Activated naive CD8-positive, alpha-beta T cell treated with anti-CD3 and anti-CD28 coated beads for 36 hours (primary cell): Measurements from ENCODE around the gene UBE2E2. TPM values are rescaled to one million over a fixed set of nuclear protein-coding genes. Genes with fewer than 3 reads are reported as not detected.

Source experiments
- DNase-seq: peaks from one replicate; pipeline ENCODE4 v3.0.0; 2021
- H3K27ac Mint-ChIP-seq: one replicate; pipeline ENCODE4 v1.8.0; 2022; ENCODE audit warnings: mild to moderate bottlenecking, moderate library complexity, mixed read lengths
- H3K27me3 Mint-ChIP-seq: one replicate; pipeline ENCODE4 v1.8.0; 2022; ENCODE audit warnings: mild to moderate bottlenecking, mixed read lengths
- H3K36me3 Mint-ChIP-seq: one replicate; pipeline ENCODE4 v1.8.0; 2021; ENCODE audit warnings: mild to moderate bottlenecking, mixed read lengths
- H3K4me1 Mint-ChIP-seq: one replicate; pipeline ENCODE4 v1.8.0; 2021; ENCODE audit warnings: mixed read lengths
- H3K4me3 Mint-ChIP-seq: one replicate; pipeline ENCODE4 v1.8.0; 2022; ENCODE audit warnings: mild to moderate bottlenecking, moderate library complexity, mixed read lengths
- H3K9me3 Mint-ChIP-seq: one replicate; pipeline ENCODE4 v1.8.0; 2022; ENCODE audit warnings: mixed read lengths
- total RNA-seq, 2 experiments: library from RNA; stranded (reverse); gene quantifications; one replicate each; pipeline ENCODE4 v1.2.3, GENCODE V29; 2021

Gene UBE2E2
- total RNA-seq, 2 experiments from 2014 or later: 13.2 to 18.1 TPM

- Mint-ChIP-seq H3K36me3 (peaks cover 20% of the 10 kb centered on the region), H3K27ac (peak overlapping the region; percentile 52), H3K4me1 (peaks cover 38% of the 10 kb centered on the region), H3K9me3 (no peaks in the 10 kb centered on the region), H3K27me3 (no peaks in the 10 kb centered on the region), H3K4me3 (no peak overlapping the region)
- DNase-seq: no peak
Measured at GRCh38 chr3:23209747-23210487, 6.8 kb downstream of the UBE2E2 start.

- H3K4me3 Mint-ChIP-seq: no peak overlapping the region
- no peak for DNase-seq
Measured at GRCh38 chr3:23213813-23214212, 10.7 kb downstream of the UBE2E2 start.

GRCh38 chr3:23217872-23218554, 14.9 kb downstream of the UBE2E2 start:
- DNase-seq: no peak
- Mint-ChIP-seq H3K9me3 (peaks cover 8% of the 10 kb centered on the region), H3K4me3 (no peak overlapping the region), H3K36me3 (peaks cover 24% of the 10 kb centered on the region), H3K27me3 (no peaks in the 10 kb centered on the region), H3K4me1 (peaks cover 33% of the 10 kb centered on the region), H3K27ac (no peak overlapping the region)

More at GRCh38 chr3:23213813-23214212, 10.7 kb downstream of the UBE2E2 start:
- H3K27me3 Mint-ChIP-seq: no peaks in the 10 kb centered on the region
- H3K36me3 Mint-ChIP-seq: peaks cover 25% of the 10 kb centered on the region
- no peaks in the 10 kb centered on the region for H3K9me3 Mint-ChIP-seq
- H3K4me1 Mint-ChIP-seq: peaks cover 30% of the 10 kb centered on the region
- no peak overlapping the region for H3K27ac Mint-ChIP-seq

- no peaks in the 10 kb centered on the region for H3K27me3 Mint-ChIP-seq
- H3K9me3 Mint-ChIP-seq: peaks cover 10% of the 10 kb centered on the region
- no peak for DNase-seq
- peaks cover 33% of the 10 kb centered on the region for H3K4me1 Mint-ChIP-seq
- no peak overlapping the region for H3K4me3 Mint-ChIP-seq
- H3K36me3 Mint-ChIP-seq: peaks cover 26% of the 10 kb centered on the region
- H3K27ac Mint-ChIP-seq: no peak overlapping the region
Measured at GRCh38 chr3:23219117-23219516, 16.0 kb downstream of the UBE2E2 start.

GRCh38 chr3:23219552-23219951, 16.4 kb downstream of the UBE2E2 start:
- Mint-ChIP-seq H3K4me3 (no peak overlapping the region), H3K9me3 (peaks cover 11% of the 10 kb centered on the region), H3K27ac (no peak overlapping the region), H3K27me3 (no peaks in the 10 kb centered on the region), H3K36me3 (peaks cover 30% of the 10 kb centered on the region), H3K4me1 (peaks cover 32% of the 10 kb centered on the region)
- no peak for DNase-seq

GRCh38 chr3:23221136-23221535, 18.0 kb downstream of the UBE2E2 start:
- Mint-ChIP-seq H3K9me3 (peaks cover 15% of the 10 kb centered on the region), H3K27me3 (no peaks in the 10 kb centered on the region), H3K36me3 (peaks cover 35% of the 10 kb centered on the region), H3K27ac (no peak overlapping the region), H3K4me1 (peaks cover 29% of the 10 kb centered on the region), H3K4me3 (no peak overlapping the region)
- no peak for DNase-seq

GRCh38 chr3:23232016-23232415, 28.9 kb downstream of the UBE2E2 start:
- Mint-ChIP-seq H3K27me3 (no peaks in the 10 kb centered on the region), H3K36me3 (no peaks in the 10 kb centered on the region), H3K4me1 (peaks cover 26% of the 10 kb centered on the region), H3K27ac (no peak overlapping the region), H3K9me3 (no peaks in the 10 kb centered on the region), H3K4me3 (no peak overlapping the region)
- no peak for DNase-seq

GRCh38 chr3:23232854-23233253, 29.7 kb downstream of the UBE2E2 start:
- Mint-ChIP-seq H3K27me3 (no peaks in the 10 kb centered on the region), H3K9me3 (no peaks in the 10 kb centered on the region), H3K27ac (no peak overlapping the region), H3K4me3 (no peak overlapping the region), H3K4me1 (peaks cover 24% of the 10 kb centered on the region), H3K36me3 (no peaks in the 10 kb centered on the region)
- no peak for DNase-seq

- no peak overlapping the region for H3K27ac Mint-ChIP-seq
- no peak overlapping the region for H3K4me3 Mint-ChIP-seq
- H3K27me3 Mint-ChIP-seq: no peaks in the 10 kb centered on the region
- no peaks in the 10 kb centered on the region for H3K9me3 Mint-ChIP-seq
- peaks cover 28% of the 10 kb centered on the region for H3K4me1 Mint-ChIP-seq
- H3K36me3 Mint-ChIP-seq: no peaks in the 10 kb centered on the region
- DNase-seq: no peak
Measured at GRCh38 chr3:23235264-23235663, 32.1 kb downstream of the UBE2E2 start.

- Mint-ChIP-seq H3K9me3 (no peaks in the 10 kb centered on the region), H3K4me1 (peaks cover 33% of the 10 kb centered on the region), H3K4me3 (no peak overlapping the region), H3K36me3 (no peaks in the 10 kb centered on the region), H3K27me3 (no peaks in the 10 kb centered on the region), H3K27ac (no peak overlapping the region)
- DNase-seq: no peak
Measured at GRCh38 chr3:23236890-23237289, 33.8 kb downstream of the UBE2E2 start.

- no peaks in the 10 kb centered on the region for H3K27me3 Mint-ChIP-seq
- no peaks in the 10 kb centered on the region for H3K9me3 Mint-ChIP-seq
- H3K27ac Mint-ChIP-seq: no peak overlapping the region
- no peak for DNase-seq
- H3K36me3 Mint-ChIP-seq: no peaks in the 10 kb centered on the region
- peaks cover 36% of the 10 kb centered on the region for H3K4me1 Mint-ChIP-seq
- no peak overlapping the region for H3K4me3 Mint-ChIP-seq
Measured at GRCh38 chr3:23238156-23238555, 35.0 kb downstream of the UBE2E2 start.

GRCh38 chr3:23238578-23238977, 35.5 kb downstream of the UBE2E2 start:
- Mint-ChIP-seq H3K36me3 (no peaks in the 10 kb centered on the region), H3K4me1 (peaks cover 36% of the 10 kb centered on the region), H3K9me3 (no peaks in the 10 kb centered on the region), H3K27ac (no peak overlapping the region), H3K4me3 (no peak overlapping the region), H3K27me3 (no peaks in the 10 kb centered on the region)
- no peak for DNase-seq

- Mint-ChIP-seq H3K27me3 (no peaks in the 10 kb centered on the region), H3K9me3 (no peaks in the 10 kb centered on the region), H3K36me3 (no peaks in the 10 kb centered on the region), H3K4me3 (no peak overlapping the region), H3K27ac (no peak overlapping the region), H3K4me1 (peaks cover 36% of the 10 kb centered on the region)
- no peak for DNase-seq
Measured at GRCh38 chr3:23239211-23240068, 36.3 kb downstream of the UBE2E2 start.

- H3K27ac Mint-ChIP-seq: no peak overlapping the region
- no peaks in the 10 kb centered on the region for H3K9me3 Mint-ChIP-seq
- DNase-seq: no peak
- H3K36me3 Mint-ChIP-seq: no peaks in the 10 kb centered on the region
- H3K27me3 Mint-ChIP-seq: no peaks in the 10 kb centered on the region
- H3K4me3 Mint-ChIP-seq: no peak overlapping the region
- peaks cover 37% of the 10 kb centered on the region for H3K4me1 Mint-ChIP-seq
Measured at GRCh38 chr3:23240171-23240785, 37.2 kb downstream of the UBE2E2 start.

GRCh38 chr3:23241256-23241655, 38.1 kb downstream of the UBE2E2 start:
- no peak for DNase-seq
- H3K27ac Mint-ChIP-seq: no peak overlapping the region
- H3K36me3 Mint-ChIP-seq: no peaks in the 10 kb centered on the region
- H3K4me3 Mint-ChIP-seq: no peak overlapping the region
- H3K9me3 Mint-ChIP-seq: no peaks in the 10 kb centered on the region
- no peaks in the 10 kb centered on the region for H3K27me3 Mint-ChIP-seq
- H3K4me1 Mint-ChIP-seq: peaks cover 30% of the 10 kb centered on the region
